SK-N-SH (cell line): Measurements from ENCODE around the gene ZFYVE19. TPM values are rescaled to one million over a fixed set of nuclear protein-coding genes. Genes with fewer than 3 reads are reported as not detected.

Experiments
- CTCF ChIA-PET: fragments of 300-600, 350-600 bp; formaldehyde crosslinking; extraction: SDS; loops from one replicate; lab custom pipeline; 2021; lab: Yijun Ruan, JAX
- POLR2A ChIA-PET: fragments of 350-600 bp; sonication (Branson Sonifier 250); formaldehyde crosslinking; extraction: SDS; loops from one replicate; lab custom pipeline; 2020; ENCODE audit warnings: antibody characterized with exemption, inconsistent platforms; lab: Yijun Ruan, JAX
- DNase-seq: peaks from one replicate; pipeline ENCODE4 v3.0.0; 2012
- H2AFZ ChIP-seq: fragments of 200-600 bp; sonication (generic); 2 replicates; pipeline ENCODE4 v1.8.1; 2016; ENCODE audit warnings: antibody characterized with exemption, mild to moderate bottlenecking, low read depth
- H3F3A ChIP-seq: fragments of 200-600 bp; sonication (generic); replicated peaks from 2 replicates; pipeline ENCODE3; 2016; ENCODE audit warnings: antibody characterized with exemption, mild to moderate bottlenecking; ENCODE audit not compliant: insufficient read depth
- H3K27ac ChIP-seq, 2 experiments: fragments of 200-500 bp in 1 of 2; fragments of 200-600 bp in 1 of 2; sonication (Bioruptor generic) in 1 of 2; sonication (generic), shearing (Covaris generic) in 1 of 2; 2 replicates each; pipeline versions ENCODE4 v1.5.1 to v1.6.1; 2014 to 2016; ENCODE audit warnings: low read depth in 2 of 2, inconsistent platforms in 1 of 2, low read length in 1 of 2, mild to moderate bottlenecking in 1 of 2, mixed read lengths in 1 of 2
- H3K27me3 ChIP-seq: fragments of 200-600 bp; sonication (generic), shearing (Covaris generic); 2 replicates; pipeline ENCODE4 v1.6.1; 2016; ENCODE audit warnings: mixed run types; ENCODE audit not compliant: insufficient read depth
- H3K36me3 ChIP-seq, 2 experiments: fragments of 200-500 bp in 1 of 2; fragments of 200-600 bp in 1 of 2; sonication (Bioruptor generic) in 1 of 2; sonication (generic) in 1 of 2; replicated peaks in 1 of 2; 2 replicates each; pipeline versions ENCODE3 to v1.5.1; 2014 to 2016; ENCODE audit warnings: low read length in 1 of 2, mild to moderate bottlenecking in 1 of 2; ENCODE audit not compliant: insufficient read depth in 2 of 2, control insufficient read depth in 1 of 2
- H3K4me1 ChIP-seq, 2 experiments: fragments of 200-500 bp in 1 of 2; fragments of 200-600 bp in 1 of 2; sonication (Bioruptor generic) in 1 of 2; sonication (generic), shearing (Covaris generic) in 1 of 2; 2 replicates each; pipeline versions ENCODE4 v1.5.1 to v1.6.1; 2014 to 2016; ENCODE audit warnings: low read depth in 1 of 2, low read length in 1 of 2, mixed run types in 1 of 2; ENCODE audit not compliant: insufficient read depth in 2 of 2, control insufficient read depth in 1 of 2
- H3K4me2 ChIP-seq: fragments of 200-600 bp; sonication (generic), shearing (Covaris generic); 2 replicates; pipeline ENCODE4 v1.6.1; 2017; ENCODE audit warnings: mixed run types
- H3K4me3 ChIP-seq, 2 experiments: fragments of 200-500 bp in 1 of 2; fragments of 200-600 bp in 1 of 2; sonication (Bioruptor generic) in 1 of 2; sonication (generic), shearing (Covaris generic) in 1 of 2; 2 replicates each; pipeline versions ENCODE4 v1.5.1 to v1.8.1; 2014 to 2016; ENCODE audit warnings: low read depth in 2 of 2, inconsistent platforms in 1 of 2, low read length in 1 of 2, mild to moderate bottlenecking in 1 of 2, mixed read lengths in 1 of 2, moderate library complexity in 1 of 2
- H3K79me2 ChIP-seq: fragments of 200-600 bp; sonication (generic); 2 replicates; pipeline ENCODE4 v1.8.1; 2017; ENCODE audit warnings: mild to moderate bottlenecking; ENCODE audit not compliant: insufficient read depth
- H3K9ac ChIP-seq: fragments of 200-600 bp; sonication (generic); 2 replicates; pipeline ENCODE4 v1.6.1; 2017; ENCODE audit warnings: mixed run types
- H3K9me2 ChIP-seq: fragments of 200-600 bp; sonication (generic); 2 replicates; pipeline ENCODE4 v1.6.1; 2017; ENCODE audit warnings: mixed run types
- H3K9me3 ChIP-seq: fragments of 200-600 bp; sonication (generic); 2 replicates; pipeline ENCODE4 v1.6.1; 2017; ENCODE audit warnings: mixed run types, mild to moderate bottlenecking, moderate library complexity
- H4K20me1 ChIP-seq: fragments of 200-600 bp; sonication (generic); 2 replicates; pipeline ENCODE4 v1.6.1; 2017; ENCODE audit warnings: mild to moderate bottlenecking, mixed run types; ENCODE audit not compliant: insufficient read depth
- CTCF ChIP-seq: fragments of 200-600 bp; sonication (generic); IDR thresholded peaks from 2 replicates; pipeline ENCODE4 v1.6.1; 2017; ENCODE audit warnings: antibody characterized with exemption, mild to moderate bottlenecking, moderate library complexity
- ELF1 ChIP-seq: IDR thresholded peaks from 2 replicates; pipeline ENCODE4 v1.4.0; 2012
- EP300 ChIP-seq, 2 experiments: IDR thresholded peaks; 2 replicates each; pipeline versions ENCODE4 v1.4.0 to v1.6.1; 2012; ENCODE audit warnings: borderline replicate concordance in 1 of 2, low read depth in 1 of 2, low read length in 1 of 2
- GATA2 ChIP-seq: sonication (generic); formaldehyde crosslinking; IDR thresholded peaks from 2 replicates; pipeline ENCODE4 v1.5.0; 2020; ENCODE audit warnings: mild to moderate bottlenecking, missing genetic modification reagents
- JUND ChIP-seq: IDR thresholded peaks from 2 replicates; pipeline ENCODE4 v1.4.0; 2012
- MAX ChIP-seq: IDR thresholded peaks from 2 replicates; pipeline ENCODE4 v1.4.0; 2012; ENCODE audit warnings: low read depth
- MEF2A ChIP-seq: IDR thresholded peaks from 2 replicates; pipeline ENCODE4 v1.4.0; 2012; ENCODE audit warnings: low read depth, borderline replicate concordance
- PBX3 ChIP-seq: IDR thresholded peaks from 2 replicates; pipeline ENCODE4; 2012
- POLR2AphosphoS5 ChIP-seq: IDR thresholded peaks from 2 replicates; pipeline ENCODE4 v1.6.1; 2012; ENCODE audit warnings: low read depth, low read length
- RCOR1 ChIP-seq: fragments of 150-350 bp; IDR thresholded peaks from 2 replicates; pipeline ENCODE4 v1.6.1; 2017; ENCODE audit warnings: antibody characterized with exemption, low read length
- SMC3 ChIP-seq: IDR thresholded peaks from 2 replicates; pipeline ENCODE4 v1.6.1; 2012; ENCODE audit warnings: low read depth, low read length, improper control_type of control experiment
- TEAD4 ChIP-seq: IDR thresholded peaks from 2 replicates; pipeline ENCODE4 v1.4.0; 2012; ENCODE audit warnings: mild to moderate bottlenecking, borderline replicate concordance; ENCODE audit not compliant: insufficient read depth
- WGBS: methylation state at CpG from one replicate; pipeline ENCODE4 v1.1.6; 2017; ENCODE audit warnings: low lambda C conversion rate; 5-methylcytosine and 5-hydroxymethylcytosine counted together
- polyA plus RNA-seq, 3 experiments: library from polyadenylated mRNA; depleted of rRNA; stranded (reverse); fragments of >200 nt; gene quantifications; 2 replicates each; pipeline ENCODE4 v1.2.3, GENCODE V29; 2012
- TF ChIP-seq, protein P1 (sequence below): IDR thresholded peaks from 2 replicates; pipeline ENCODE4 v1.4.0; 2012; ENCODE audit warnings: low read depth, borderline replicate concordance
- TF ChIP-seq, protein P2 (sequence below): fragments of 150-350 bp; IDR thresholded peaks from 2 replicates; pipeline ENCODE4 v1.6.1; 2017; ENCODE audit warnings: antibody characterized with exemption, low read length, low read depth, borderline replicate concordance

Gene ZFYVE19
- polyA plus RNA-seq, 1 of the 3 experiments (the other 2 are of a cell fraction) = 35.5 TPM

- no peak overlapping the region for H3K4me2 ChIP-seq
- no peaks in the 10 kb centered on the region for H3K9me2 ChIP-seq
- H3K4me1 ChIP-seq = peaks cover 0 to 18% of the 10 kb centered on the region in 2 experiments; a peak in 1 of 4 replicates
- no peak overlapping the region for H3K27ac ChIP-seq
- no peaks in the 10 kb centered on the region for H3K79me2 ChIP-seq
- H4K20me1 ChIP-seq = no peaks in the 10 kb centered on the region
- no peak overlapping the region for H2AFZ ChIP-seq
- H3K9ac ChIP-seq = no peak overlapping the region
- WGBS = 100% methylated on average over 11 of the region's 14 CpGs
- H3F3A ChIP-seq = no peaks in the 10 kb centered on the region
- POLR2A ChIA-PET = no interaction called here
- TF ChIP-seq MAX (no peak), GATA2 (CRISPR knock-in tag) (no peak), TEAD4 (no peak), ELF1 (no peak), PBX3 (no peak), MEF2A (no peak), CTCF (no peak), JUND (no peak)
- TF ChIP-seq, protein P1, sequence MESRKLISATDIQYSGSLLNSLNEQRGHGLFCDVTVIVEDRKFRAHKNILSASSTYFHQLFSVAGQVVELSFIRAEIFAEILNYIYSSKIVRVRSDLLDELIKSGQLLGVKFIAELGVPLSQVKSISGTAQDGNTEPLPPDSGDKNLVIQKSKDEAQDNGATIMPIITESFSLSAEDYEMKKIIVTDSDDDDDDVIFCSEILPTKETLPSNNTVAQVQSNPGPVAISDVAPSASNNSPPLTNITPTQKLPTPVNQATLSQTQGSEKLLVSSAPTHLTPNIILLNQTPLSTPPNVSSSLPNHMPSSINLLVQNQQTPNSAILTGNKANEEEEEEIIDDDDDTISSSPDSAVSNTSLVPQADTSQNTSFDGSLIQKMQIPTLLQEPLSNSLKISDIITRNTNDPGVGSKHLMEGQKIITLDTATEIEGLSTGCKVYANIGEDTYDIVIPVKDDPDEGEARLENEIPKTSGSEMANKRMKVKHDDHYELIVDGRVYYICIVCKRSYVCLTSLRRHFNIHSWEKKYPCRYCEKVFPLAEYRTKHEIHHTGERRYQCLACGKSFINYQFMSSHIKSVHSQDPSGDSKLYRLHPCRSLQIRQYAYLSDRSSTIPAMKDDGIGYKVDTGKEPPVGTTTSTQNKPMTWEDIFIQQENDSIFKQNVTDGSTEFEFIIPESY = no peak
- H3K27me3 ChIP-seq = no peaks in the 10 kb centered on the region
- H3K36me3 ChIP-seq = peaks cover 8 to 61% of the 10 kb centered on the region in 2 experiments
- H3K9me3 ChIP-seq = no peaks in the 10 kb centered on the region
- H3K4me3 ChIP-seq = no peak overlapping the region
- no peak for DNase-seq
- CTCF ChIA-PET = interaction anchor here (31.8 kb wide), 1 partner anchor 31 kb away, joined by 555 read pairs; the partner anchor contains the start of gene RMDN3
Measured at GRCh38 chr15:40775740-40776536, 31.0 kb upstream of the ZFYVE19 start.

GRCh38 chr15:40776537-40777141, 30.2 kb upstream of the ZFYVE19 start:
- no peak for DNase-seq
- Histone ChIP-seq H3K27me3 (no peaks in the 10 kb centered on the region), H3K9ac (no peak overlapping the region), H3K9me2 (no peaks in the 10 kb centered on the region), H3K4me2 (no peak overlapping the region), H3K4me1 (peaks cover 0 to 11% of the 10 kb centered on the region in 2 experiments; a peak in 1 of 4 replicates), H2AFZ (no peak overlapping the region), H4K20me1 (no peaks in the 10 kb centered on the region), H3K79me2 (no peaks in the 10 kb centered on the region), H3K9me3 (no peaks in the 10 kb centered on the region), H3F3A (no peaks in the 10 kb centered on the region), H3K4me3 (no peak overlapping the region), H3K36me3 (peaks cover 8 to 61% of the 10 kb centered on the region in 2 experiments), H3K27ac (no peak overlapping the region)
- POLR2A ChIA-PET = no interaction called here
- 87% methylated on average over 9 of the region's 11 CpGs for WGBS
- CTCF ChIA-PET = interaction anchor here (31.8 kb wide), 1 partner anchor 32 kb away, joined by 555 read pairs; the partner anchor contains the start of gene RMDN3
- TF ChIP-seq RCOR1 = no peak
- no peak for TF ChIP-seq SMC3
- TF ChIP-seq EP300 (IDR thresholded peaks at IDR 0.05; ENCODE audit: borderline replicate concordance in 1 of 2, low read depth in 1 of 2, low read length in 1 of 2) = no peak
- no peak for TF ChIP-seq POLR2AphosphoS5
- TF ChIP-seq, protein P2, sequence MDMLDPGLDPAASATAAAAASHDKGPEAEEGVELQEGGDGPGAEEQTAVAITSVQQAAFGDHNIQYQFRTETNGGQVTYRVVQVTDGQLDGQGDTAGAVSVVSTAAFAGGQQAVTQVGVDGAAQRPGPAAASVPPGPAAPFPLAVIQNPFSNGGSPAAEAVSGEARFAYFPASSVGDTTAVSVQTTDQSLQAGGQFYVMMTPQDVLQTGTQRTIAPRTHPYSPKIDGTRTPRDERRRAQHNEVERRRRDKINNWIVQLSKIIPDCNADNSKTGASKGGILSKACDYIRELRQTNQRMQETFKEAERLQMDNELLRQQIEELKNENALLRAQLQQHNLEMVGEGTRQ = no peak
- TF ChIP-seq GATA2 (CRISPR knock-in tag) = no peak
